SKM-1 treated with dmso at 0.1 percent for 144 hours (cell line): ENCODE results near the gene C17orf100.
"Not testable (repeated sequence)": the region's sequence is repeated elsewhere in the genome, so short reads cannot be mapped to it uniquely, and the experiment has no call there.

Source experiments
- DNase-seq: peaks from one replicate; lab custom pipeline; 2025; ENCODE audit not compliant: unreplicated experiment; lab: John Stamatoyannopoulos, UW

Gene C17orf100

GRCh38 chr17:6640536-6641246 is 10.9 kb upstream of the C17orf100 start, which contains the start of the genes KIAA0753 and TXNDC17:
TSS of gene KIAA0753 (minus strand) at chr17:6640711. CDS start at chr17:6635103, 5,608 bp downstream.
TSS of gene TXNDC17 (plus strand) at chr17:6641060. CDS start at chr17:6641083, 23 bp downstream.
- peak; percentile 41 for DNase-seq

- DNase-seq = no peak
These were observed 10.2 kb upstream of the C17orf100 start for GRCh38 chr17:6641247-6641863.

- DNase-seq = no peak
These were observed 9.0 kb upstream of the C17orf100 start for GRCh38 chr17:6642592-6642991.

- DNase-seq = no peak
These were observed 8.0 kb upstream of the C17orf100 start for GRCh38 chr17:6643451-6644125.

GRCh38 chr17:6648181-6648580 is 3.4 kb upstream of the C17orf100 start:
- DNase-seq = no peak

- no peak for DNase-seq
These were observed 424 bp downstream of the C17orf100 start for GRCh38 chr17:6651919-6652452.

- no peak for DNase-seq
These were observed 3.5 kb downstream of the C17orf100 start for GRCh38 chr17:6654841-6655731.

- DNase-seq = not testable (repeated sequence)
These were observed 4.3 kb downstream of the C17orf100 start for GRCh38 chr17:6655732-6656361.

- DNase-seq = not testable (repeated sequence)
These were observed 5.5 kb downstream of the C17orf100 start for GRCh38 chr17:6656797-6657632.

- DNase-seq = no peak
These were observed 6.2 kb downstream of the C17orf100 start for GRCh38 chr17:6657633-6658287.

- DNase-seq = not testable (repeated sequence)
These were observed 6.8 kb downstream of the C17orf100 start for GRCh38 chr17:6658411-6658810.

GRCh38 chr17:6660101-6660500 is 8.5 kb downstream of the C17orf100 start:
- DNase-seq = no peak

- DNase-seq = peak; percentile 64
These were observed 9.4 kb downstream of the C17orf100 start for GRCh38 chr17:6660805-6661463.

GRCh38 chr17:6661464-6661848 is 9.9 kb downstream of the C17orf100 start:
- no peak for DNase-seq

- DNase-seq = not testable (repeated sequence)
These were observed 11.6 kb downstream of the C17orf100 start for GRCh38 chr17:6663200-6663599.

GRCh38 chr17:6666077-6666521 is 14.5 kb downstream of the C17orf100 start:
- DNase-seq = peak; percentile 17

- DNase-seq = no peak
These were observed 15.0 kb downstream of the C17orf100 start for GRCh38 chr17:6666557-6666956.

GRCh38 chr17:6667516-6667915 is 16.0 kb downstream of the C17orf100 start:
- DNase-seq = no peak
